ENCODE data around the gene UBD. TPM values are rescaled to one million over a fixed set of nuclear protein-coding genes. Genes with fewer than 3 reads are reported as not detected.

Gene UBD
- total and polyA plus RNA-seq, 2 experiments from 2014 or later: not detected

DNA sequence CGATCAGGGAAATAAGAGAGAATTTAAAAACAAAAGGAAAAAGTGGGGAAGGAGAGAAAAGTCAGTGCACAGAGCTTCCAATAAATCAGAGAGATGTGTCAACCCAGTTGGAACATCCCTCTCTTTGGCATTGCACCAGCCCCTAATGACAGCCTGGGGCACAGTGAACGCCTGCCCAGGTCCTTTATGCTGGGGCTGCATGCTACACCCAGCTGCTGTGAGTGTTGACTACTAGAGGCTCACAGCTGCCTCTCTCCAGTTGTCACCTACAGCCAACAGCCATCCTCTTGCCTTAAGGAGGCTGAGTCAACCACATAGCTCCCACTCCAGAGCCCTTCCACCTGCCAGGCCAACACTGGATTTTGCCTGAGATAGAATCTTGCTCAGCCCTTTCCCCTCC is 44.4 kb upstream of the UBD start:
- H3K79me2 ChIP-seq (replicated peaks; ENCODE audit: insufficient read depth): no peaks in the 10 kb centered on the region
- Mint-ChIP-seq H3K4me1 (peaks cover 25% of the 10 kb centered on the region), H3K9me3 (no peaks in the 10 kb centered on the region), H3K27ac (no peak overlapping the region; the same call in 1 of the 2 replicates), H3K36me3 (ENCODE audit: low read depth) (peaks cover 86% of the 10 kb centered on the region), H3K4me3 (no peak overlapping the region; the same call in 2 of the 3 replicates), H3K27me3 (ENCODE audit: insufficient read depth, low read depth, poor library complexity) (peaks cover 10% of the 10 kb centered on the region)
- DNase-seq (ENCODE audit: low spot score) (no peak), ATAC-seq (no peak)
- H3K36me3 ChIP-seq (ENCODE audit: insufficient read depth): peaks cover 69% of the 10 kb centered on the region
- H3K27ac ChIP-seq (ENCODE audit: low read depth): peak overlapping the region; percentile 74; the same call in 1 of the 2 replicates
- H3K4me2 ChIP-seq: no peak overlapping the region
- no peaks in the 10 kb centered on the region for H3K27me3 ChIP-seq (ENCODE audit: insufficient read depth)
- TF ChIP-seq, protein P1, sequence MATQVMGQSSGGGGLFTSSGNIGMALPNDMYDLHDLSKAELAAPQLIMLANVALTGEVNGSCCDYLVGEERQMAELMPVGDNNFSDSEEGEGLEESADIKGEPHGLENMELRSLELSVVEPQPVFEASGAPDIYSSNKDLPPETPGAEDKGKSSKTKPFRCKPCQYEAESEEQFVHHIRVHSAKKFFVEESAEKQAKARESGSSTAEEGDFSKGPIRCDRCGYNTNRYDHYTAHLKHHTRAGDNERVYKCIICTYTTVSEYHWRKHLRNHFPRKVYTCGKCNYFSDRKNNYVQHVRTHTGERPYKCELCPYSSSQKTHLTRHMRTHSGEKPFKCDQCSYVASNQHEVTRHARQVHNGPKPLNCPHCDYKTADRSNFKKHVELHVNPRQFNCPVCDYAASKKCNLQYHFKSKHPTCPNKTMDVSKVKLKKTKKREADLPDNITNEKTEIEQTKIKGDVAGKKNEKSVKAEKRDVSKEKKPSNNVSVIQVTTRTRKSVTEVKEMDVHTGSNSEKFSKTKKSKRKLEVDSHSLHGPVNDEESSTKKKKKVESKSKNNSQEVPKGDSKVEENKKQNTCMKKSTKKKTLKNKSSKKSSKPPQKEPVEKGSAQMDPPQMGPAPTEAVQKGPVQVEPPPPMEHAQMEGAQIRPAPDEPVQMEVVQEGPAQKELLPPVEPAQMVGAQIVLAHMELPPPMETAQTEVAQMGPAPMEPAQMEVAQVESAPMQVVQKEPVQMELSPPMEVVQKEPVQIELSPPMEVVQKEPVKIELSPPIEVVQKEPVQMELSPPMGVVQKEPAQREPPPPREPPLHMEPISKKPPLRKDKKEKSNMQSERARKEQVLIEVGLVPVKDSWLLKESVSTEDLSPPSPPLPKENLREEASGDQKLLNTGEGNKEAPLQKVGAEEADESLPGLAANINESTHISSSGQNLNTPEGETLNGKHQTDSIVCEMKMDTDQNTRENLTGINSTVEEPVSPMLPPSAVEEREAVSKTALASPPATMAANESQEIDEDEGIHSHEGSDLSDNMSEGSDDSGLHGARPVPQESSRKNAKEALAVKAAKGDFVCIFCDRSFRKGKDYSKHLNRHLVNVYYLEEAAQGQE (IDR thresholded peaks at IDR 0.05; ENCODE audit: unreplicated experiment): no peak
- TF ChIP-seq NANOG (IDR thresholded peaks at IDR 0.05; ENCODE audit: borderline replicate concordance): no peak
- TF ChIP-seq POLR2AphosphoS5 (IDR thresholded peaks at IDR 0.05; ENCODE audit: low read depth): no peak
- no peak for TF ChIP-seq STAT1 (IDR thresholded peaks at IDR 0.05; ENCODE audit: unreplicated experiment)
- TF ChIP-seq ZNF331 (CRISPR knock-in tag; IDR thresholded peaks at IDR 0.05; ENCODE audit: low read depth): no peak
- TF ChIP-seq EZH2 (IDR thresholded peaks at IDR 0.05; ENCODE audit: low read depth, unreplicated experiment): no peak
- TF ChIP-seq CTCF (conservative IDR thresholded peaks at IDR 0.05; ENCODE audit: low read depth in 2 of 2): no peak
- TF ChIP-seq EZH2phosphoT487 (IDR thresholded peaks at IDR 0.05; ENCODE audit: unreplicated experiment): no peak
- no peak for TF ChIP-seq CREB1 (CRISPR knock-in tag; IDR thresholded peaks at IDR 0.05; ENCODE audit: low read depth)
- TF ChIP-seq, protein P2, sequence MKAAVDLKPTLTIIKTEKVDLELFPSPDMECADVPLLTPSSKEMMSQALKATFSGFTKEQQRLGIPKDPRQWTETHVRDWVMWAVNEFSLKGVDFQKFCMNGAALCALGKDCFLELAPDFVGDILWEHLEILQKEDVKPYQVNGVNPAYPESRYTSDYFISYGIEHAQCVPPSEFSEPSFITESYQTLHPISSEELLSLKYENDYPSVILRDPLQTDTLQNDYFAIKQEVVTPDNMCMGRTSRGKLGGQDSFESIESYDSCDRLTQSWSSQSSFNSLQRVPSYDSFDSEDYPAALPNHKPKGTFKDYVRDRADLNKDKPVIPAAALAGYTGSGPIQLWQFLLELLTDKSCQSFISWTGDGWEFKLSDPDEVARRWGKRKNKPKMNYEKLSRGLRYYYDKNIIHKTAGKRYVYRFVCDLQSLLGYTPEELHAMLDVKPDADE (IDR thresholded peaks at IDR 0.05): no peak
- no peak for TF ChIP-seq ZNF462 (CRISPR knock-in tag; IDR thresholded peaks at IDR 0.05)
- no peak for TF ChIP-seq ZNF114 (CRISPR knock-in tag; IDR thresholded peaks at IDR 0.05)
- H3K4me3 ChIP-seq: no peak overlapping the region
- peaks cover 6% of the 10 kb centered on the region; the same call in 1 of the 2 replicates for H3K4me1 ChIP-seq (ENCODE audit: insufficient read depth)
- no peak overlapping the region for H2AFZ ChIP-seq
- peaks cover 50% of the 10 kb centered on the region for H3F3A ChIP-seq (replicated peaks; ENCODE audit: low read depth)
- no peaks in the 10 kb centered on the region for H3K9me2 ChIP-seq (ENCODE audit: insufficient read depth)
- H4K20me1 ChIP-seq (replicated peaks; ENCODE audit: insufficient read depth): peaks cover 16% of the 10 kb centered on the region
